ENCODE measurements around the gene COL12A1.

DNA sequence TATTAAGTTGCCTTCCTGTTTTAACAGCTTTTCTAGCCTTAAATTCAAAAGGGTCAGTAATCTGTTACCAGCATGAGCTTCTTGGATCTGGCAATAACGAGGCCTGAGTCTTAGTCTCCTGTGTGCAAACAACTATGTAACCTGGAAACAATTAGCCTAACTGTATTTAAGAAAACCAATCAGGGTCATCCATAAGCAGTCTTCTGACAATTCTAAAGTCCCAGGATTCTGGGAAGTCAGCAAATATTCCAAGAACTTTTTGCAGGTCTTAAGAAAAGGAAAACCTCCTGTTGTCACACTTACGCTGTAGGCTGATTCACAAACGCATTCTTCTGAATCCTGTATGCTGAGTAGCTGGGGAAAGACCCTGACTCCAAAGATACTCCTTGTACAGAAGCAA lies 90.4 kb downstream of the COL12A1 start:
- TF ChIP-seq, protein P1, sequence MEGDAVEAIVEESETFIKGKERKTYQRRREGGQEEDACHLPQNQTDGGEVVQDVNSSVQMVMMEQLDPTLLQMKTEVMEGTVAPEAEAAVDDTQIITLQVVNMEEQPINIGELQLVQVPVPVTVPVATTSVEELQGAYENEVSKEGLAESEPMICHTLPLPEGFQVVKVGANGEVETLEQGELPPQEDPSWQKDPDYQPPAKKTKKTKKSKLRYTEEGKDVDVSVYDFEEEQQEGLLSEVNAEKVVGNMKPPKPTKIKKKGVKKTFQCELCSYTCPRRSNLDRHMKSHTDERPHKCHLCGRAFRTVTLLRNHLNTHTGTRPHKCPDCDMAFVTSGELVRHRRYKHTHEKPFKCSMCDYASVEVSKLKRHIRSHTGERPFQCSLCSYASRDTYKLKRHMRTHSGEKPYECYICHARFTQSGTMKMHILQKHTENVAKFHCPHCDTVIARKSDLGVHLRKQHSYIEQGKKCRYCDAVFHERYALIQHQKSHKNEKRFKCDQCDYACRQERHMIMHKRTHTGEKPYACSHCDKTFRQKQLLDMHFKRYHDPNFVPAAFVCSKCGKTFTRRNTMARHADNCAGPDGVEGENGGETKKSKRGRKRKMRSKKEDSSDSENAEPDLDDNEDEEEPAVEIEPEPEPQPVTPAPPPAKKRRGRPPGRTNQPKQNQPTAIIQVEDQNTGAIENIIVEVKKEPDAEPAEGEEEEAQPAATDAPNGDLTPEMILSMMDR (IDR thresholded peaks at IDR 0.05), result no peak
- no peak for TF ChIP-seq POLR2A (IDR thresholded peaks at IDR 0.05)
